ENCODE measurements around the gene KCNV2.
"Not testable (repeated sequence)": the region's sequence is repeated elsewhere in the genome, so short reads cannot be mapped to it uniquely, and the experiment has no call there.

Gene KCNV2

DNA sequence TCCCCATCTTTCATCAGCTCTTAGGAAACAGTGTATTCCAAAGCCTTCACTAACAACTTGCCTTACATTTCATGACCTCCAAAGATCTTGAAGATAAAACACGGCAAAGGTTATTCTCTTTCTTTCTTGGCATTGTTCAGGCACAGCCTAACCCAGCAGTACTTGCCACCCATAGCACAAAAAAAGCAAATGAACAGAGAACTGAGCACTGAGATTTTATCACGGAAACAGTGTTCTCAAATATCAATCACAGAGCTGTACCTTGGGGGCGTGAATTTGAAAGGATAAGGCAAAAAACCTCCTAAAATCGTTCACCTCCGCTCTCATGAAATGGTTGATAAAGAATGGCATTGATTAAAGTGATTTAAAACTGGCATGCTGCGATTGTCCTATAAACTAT lies 16.9 kb upstream of the KCNV2 start:
- Histone ChIP-seq H3K79me2 (peaks cover 10% of the 10 kb centered on the region), H3K27ac (peak overlapping the region; percentile 96), H3K36me3 (ENCODE audit: control insufficient read depth, insufficient read depth, low read length) (no peaks in the 10 kb centered on the region), H3K4me3 (ENCODE audit: low read depth, low read length) (peak overlapping the region; percentile 38), H2AFZ (peak overlapping the region; percentile 42), H3K4me1 (peaks cover 25% of the 10 kb centered on the region), H3K4me2 (ENCODE audit: low read length) (peak overlapping the region; percentile 72), H3K27me3 (ENCODE audit: control insufficient read depth, insufficient read depth, low read length) (no peaks in the 10 kb centered on the region), H3K9ac (no peak overlapping the region), H3K9me3 (ENCODE audit: control insufficient read depth, low read length) (no peaks in the 10 kb centered on the region)
- TF ChIP-seq, protein P1, sequence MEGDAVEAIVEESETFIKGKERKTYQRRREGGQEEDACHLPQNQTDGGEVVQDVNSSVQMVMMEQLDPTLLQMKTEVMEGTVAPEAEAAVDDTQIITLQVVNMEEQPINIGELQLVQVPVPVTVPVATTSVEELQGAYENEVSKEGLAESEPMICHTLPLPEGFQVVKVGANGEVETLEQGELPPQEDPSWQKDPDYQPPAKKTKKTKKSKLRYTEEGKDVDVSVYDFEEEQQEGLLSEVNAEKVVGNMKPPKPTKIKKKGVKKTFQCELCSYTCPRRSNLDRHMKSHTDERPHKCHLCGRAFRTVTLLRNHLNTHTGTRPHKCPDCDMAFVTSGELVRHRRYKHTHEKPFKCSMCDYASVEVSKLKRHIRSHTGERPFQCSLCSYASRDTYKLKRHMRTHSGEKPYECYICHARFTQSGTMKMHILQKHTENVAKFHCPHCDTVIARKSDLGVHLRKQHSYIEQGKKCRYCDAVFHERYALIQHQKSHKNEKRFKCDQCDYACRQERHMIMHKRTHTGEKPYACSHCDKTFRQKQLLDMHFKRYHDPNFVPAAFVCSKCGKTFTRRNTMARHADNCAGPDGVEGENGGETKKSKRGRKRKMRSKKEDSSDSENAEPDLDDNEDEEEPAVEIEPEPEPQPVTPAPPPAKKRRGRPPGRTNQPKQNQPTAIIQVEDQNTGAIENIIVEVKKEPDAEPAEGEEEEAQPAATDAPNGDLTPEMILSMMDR (IDR thresholded peaks at IDR 0.05): no peak

DNA sequence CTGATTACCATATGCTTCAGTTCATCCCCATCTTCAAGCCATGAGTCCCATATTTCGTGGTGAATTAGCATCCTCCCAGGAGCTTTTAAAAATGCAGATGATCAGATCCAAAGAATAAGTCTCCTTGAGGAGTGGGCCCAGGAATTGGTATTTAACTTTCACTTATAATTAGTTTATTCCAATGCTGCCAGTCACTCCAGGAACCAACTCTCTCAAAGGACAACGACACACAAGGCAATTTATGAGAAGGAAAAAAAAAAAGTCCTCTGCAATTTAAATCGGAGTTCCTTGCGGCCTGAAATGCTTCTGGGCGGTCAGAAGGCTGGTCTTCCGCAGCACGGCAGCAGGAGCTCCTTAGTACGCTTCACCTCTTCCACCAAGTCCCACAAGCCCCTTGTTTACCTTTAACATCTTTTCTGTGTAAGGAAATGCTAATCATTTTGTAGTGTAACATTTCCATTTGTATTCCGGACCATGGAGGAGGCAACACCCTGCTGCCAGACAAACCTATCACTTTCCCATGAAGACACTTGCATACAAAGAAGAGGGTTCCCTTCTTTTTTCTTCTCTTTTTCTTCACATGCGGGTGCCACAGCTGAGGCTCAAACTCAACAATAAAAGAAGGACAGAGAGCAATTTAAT lies 16.3 kb upstream of the KCNV2 start:
- H2AFZ ChIP-seq: no peak overlapping the region
- peaks cover 25% of the 10 kb centered on the region for H3K4me1 ChIP-seq
- peak overlapping the region; percentile 72 for H3K4me2 ChIP-seq (ENCODE audit: low read length)
- H3K36me3 ChIP-seq (ENCODE audit: control insufficient read depth, insufficient read depth, low read length): no peaks in the 10 kb centered on the region
- peak overlapping the region; percentile 96 for H3K27ac ChIP-seq
- no peaks in the 10 kb centered on the region for H3K27me3 ChIP-seq (ENCODE audit: control insufficient read depth, insufficient read depth, low read length)
- TF ChIP-seq, protein P1 (IDR thresholded peaks at IDR 0.05): no peak
- H3K4me3 ChIP-seq (ENCODE audit: low read depth, low read length): peak overlapping the region; percentile 38
- H3K9me3 ChIP-seq (ENCODE audit: control insufficient read depth, low read length): no peaks in the 10 kb centered on the region
- no peak overlapping the region for H3K9ac ChIP-seq
- peaks cover 10% of the 10 kb centered on the region for H3K79me2 ChIP-seq

DNA sequence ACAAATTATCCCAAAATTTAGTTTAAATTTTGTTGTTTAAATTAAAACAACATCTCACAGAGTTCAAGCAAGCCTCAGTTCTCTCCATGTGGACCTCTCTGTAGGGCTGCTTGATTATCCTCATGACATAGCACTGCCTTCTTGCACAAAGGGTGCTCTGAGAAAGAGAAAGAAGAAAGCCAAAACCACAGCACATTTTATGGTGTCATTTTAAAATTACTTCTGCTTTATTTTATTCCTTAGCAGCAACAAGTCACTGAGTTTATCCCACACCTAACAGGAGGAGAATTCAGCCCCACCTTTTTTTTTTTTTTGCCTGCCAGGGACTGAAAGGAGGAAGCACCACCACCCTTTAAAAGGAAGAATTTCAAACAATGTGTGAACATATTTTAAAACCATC lies 12.8 kb upstream of the KCNV2 start:
- no peaks in the 10 kb centered on the region for H3K27me3 ChIP-seq (ENCODE audit: control insufficient read depth, insufficient read depth, low read length)
- H3K4me3 ChIP-seq (ENCODE audit: low read depth, low read length): no peak overlapping the region
- H3K36me3 ChIP-seq (ENCODE audit: control insufficient read depth, insufficient read depth, low read length): no peaks in the 10 kb centered on the region
- TF ChIP-seq, protein P1 (IDR thresholded peaks at IDR 0.05): no peak
- no peak overlapping the region for H2AFZ ChIP-seq
- H3K9ac ChIP-seq: no peak overlapping the region
- no peaks in the 10 kb centered on the region for H3K79me2 ChIP-seq
- no peak overlapping the region for H3K4me2 ChIP-seq (ENCODE audit: low read length)
- H3K4me1 ChIP-seq: peaks cover 12% of the 10 kb centered on the region
- H3K9me3 ChIP-seq (ENCODE audit: control insufficient read depth, low read length): no peaks in the 10 kb centered on the region
- H3K27ac ChIP-seq: no peak overlapping the region

DNA sequence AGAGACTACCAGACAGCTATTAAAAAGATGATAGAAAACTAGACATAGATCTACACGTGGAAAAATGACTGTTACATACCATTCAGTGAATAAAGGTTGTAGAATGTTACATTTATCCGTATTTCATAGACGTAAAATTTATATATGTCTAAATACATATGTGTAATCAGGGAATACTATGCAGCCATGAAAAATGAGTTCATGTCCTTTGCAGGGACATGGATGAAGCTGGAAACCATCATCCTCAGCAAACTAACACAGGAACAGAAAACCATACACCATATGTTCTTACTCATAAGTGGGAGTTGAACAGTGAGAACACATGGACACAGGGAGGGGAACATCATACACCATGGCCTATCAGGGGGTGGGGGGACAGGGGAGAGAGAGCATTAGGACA lies 10.1 kb upstream of the KCNV2 start:
- H3K79me2 ChIP-seq; H3K36me3 ChIP-seq (ENCODE audit: control insufficient read depth, insufficient read depth, low read length); H3K9ac ChIP-seq; H3K9me3 ChIP-seq (ENCODE audit: control insufficient read depth, low read length); H3K4me3 ChIP-seq (ENCODE audit: low read depth, low read length); H3K4me2 ChIP-seq (ENCODE audit: low read length); H3K27me3 ChIP-seq (ENCODE audit: control insufficient read depth, insufficient read depth, low read length); H3K4me1 ChIP-seq; H3K27ac ChIP-seq; H2AFZ ChIP-seq: not testable (repeated sequence)

DNA sequence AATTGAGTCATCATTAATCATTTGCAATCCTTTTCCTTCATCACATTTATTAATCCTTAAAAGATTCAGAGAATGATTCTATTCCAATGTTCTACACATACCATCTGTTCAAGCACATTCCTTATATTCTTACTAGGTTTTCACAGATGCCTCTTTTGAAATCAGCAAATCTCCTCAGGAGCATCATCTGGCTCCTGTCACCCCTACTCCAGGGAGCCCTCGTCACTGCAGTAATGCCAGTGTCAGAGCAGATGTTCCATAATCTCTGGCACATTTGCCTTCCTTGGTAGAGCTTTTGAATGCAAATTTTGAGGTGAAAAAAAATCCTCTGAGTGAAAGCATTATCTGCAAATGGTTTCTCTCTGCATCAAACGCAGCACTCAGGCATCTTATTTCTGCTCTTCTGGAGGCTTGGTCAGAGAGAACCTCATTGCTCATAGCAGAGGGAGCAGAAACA lies 7.6 kb upstream of the KCNV2 start:
- Histone ChIP-seq H3K36me3 (ENCODE audit: control insufficient read depth, insufficient read depth, low read length) (no peaks in the 10 kb centered on the region), H2AFZ (peak overlapping the region; percentile 74), H3K9ac (no peak overlapping the region), H3K4me3 (ENCODE audit: low read depth, low read length) (no peak overlapping the region), H3K9me3 (ENCODE audit: control insufficient read depth, low read length) (no peaks in the 10 kb centered on the region), H3K79me2 (no peaks in the 10 kb centered on the region), H3K4me1 (peaks cover 6% of the 10 kb centered on the region), H3K27me3 (ENCODE audit: control insufficient read depth, insufficient read depth, low read length) (no peaks in the 10 kb centered on the region), H3K4me2 (ENCODE audit: low read length) (peak overlapping the region; percentile 12), H3K27ac (peak overlapping the region; percentile 51)
- TF ChIP-seq, protein P1 (IDR thresholded peaks at IDR 0.05): no peak
